ENCODE results near the gene LILRB3. TPM values are rescaled to one million over a fixed set of nuclear protein-coding genes. Genes with fewer than 3 reads are reported as not detected.
A peak's percentile ranks its signal among the peaks of the same experiment; 100 is the strongest.

LILRB3 gene
- total and polyA plus RNA-seq, 2 experiments from 2014 or later: not detected

DNA sequence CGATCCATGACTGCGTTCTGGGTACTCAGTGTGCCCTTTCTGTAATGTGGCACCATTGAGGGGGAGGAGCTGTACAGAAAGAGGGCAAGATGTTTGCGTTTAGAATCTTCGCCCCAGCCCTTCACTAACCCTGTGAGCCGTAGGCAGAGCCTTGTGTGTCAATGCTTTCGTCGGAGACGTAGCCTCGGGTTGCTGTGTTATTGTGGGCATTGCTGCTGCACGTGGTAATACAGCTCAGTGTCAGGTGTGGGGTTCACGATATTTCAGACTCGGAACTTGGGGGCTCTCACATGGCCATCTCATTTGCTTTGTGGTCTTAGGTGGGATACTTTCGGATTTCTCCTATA lies 16.0 kb downstream of the LILRB3 start (continued):
- TF ChIP-seq STAT1 (IDR thresholded peaks at IDR 0.05; ENCODE audit: unreplicated experiment) (no peak), ZNF331 (CRISPR knock-in tag; IDR thresholded peaks at IDR 0.05; ENCODE audit: low read depth) (no peak), ZNF114 (CRISPR knock-in tag; IDR thresholded peaks at IDR 0.05) (no peak)

GRCh38 chr19:54206030-54206830 lies 16.6 kb downstream of the LILRB3 start:
- Histone ChIP-seq H3K4me3 (no peak overlapping the region), H3K36me3 (ENCODE audit: insufficient read depth) (peaks cover 57% of the 10 kb centered on the region), H3K4me1 (ENCODE audit: insufficient read depth) (peaks cover 40% of the 10 kb centered on the region), H3K9me2 (ENCODE audit: insufficient read depth) (no peaks in the 10 kb centered on the region), H4K20me1 (replicated peaks; ENCODE audit: insufficient read depth) (peaks cover 67% of the 10 kb centered on the region), H3K4me2 (no peak overlapping the region; the same call in 1 of the 2 replicates), H3F3A (replicated peaks; ENCODE audit: low read depth) (peaks cover 73% of the 10 kb centered on the region), H3K79me2 (replicated peaks; ENCODE audit: insufficient read depth) (peaks cover 58% of the 10 kb centered on the region), H3K27ac (ENCODE audit: low read depth) (peak overlapping the region; percentile 87; the same call in 1 of the 2 replicates), H2AFZ (no peak overlapping the region), H3K27me3 (ENCODE audit: insufficient read depth) (no peaks in the 10 kb centered on the region)
- peak overlapping the region; percentile 16; the same call in 1 of the 3 replicates for H3K4me3 Mint-ChIP-seq
- TF ChIP-seq EZH2phosphoT487 (IDR thresholded peaks at IDR 0.05; ENCODE audit: unreplicated experiment): no peak
- TF ChIP-seq ZNF331 (CRISPR knock-in tag; IDR thresholded peaks at IDR 0.05; ENCODE audit: low read depth): no peak
- no peak for TF ChIP-seq CREB1 (CRISPR knock-in tag; IDR thresholded peaks at IDR 0.05; ENCODE audit: low read depth)
- H3K27ac Mint-ChIP-seq: 0 out of 2 replicates have a peak overlapping the region, but pooled peaks have one; percentile 52
- no peaks in the 10 kb centered on the region; the same call in 2 of the 3 replicates for H3K9me3 Mint-ChIP-seq
- peaks cover 72% of the 10 kb centered on the region for H3K27me3 Mint-ChIP-seq (ENCODE audit: insufficient read depth, low read depth, poor library complexity)
- H3K36me3 Mint-ChIP-seq (ENCODE audit: low read depth): peaks cover 81% of the 10 kb centered on the region
- DNase-seq (ENCODE audit: low spot score) (no peak), ATAC-seq (no peak)
- peaks cover 60% of the 10 kb centered on the region for H3K4me1 Mint-ChIP-seq

DNA sequence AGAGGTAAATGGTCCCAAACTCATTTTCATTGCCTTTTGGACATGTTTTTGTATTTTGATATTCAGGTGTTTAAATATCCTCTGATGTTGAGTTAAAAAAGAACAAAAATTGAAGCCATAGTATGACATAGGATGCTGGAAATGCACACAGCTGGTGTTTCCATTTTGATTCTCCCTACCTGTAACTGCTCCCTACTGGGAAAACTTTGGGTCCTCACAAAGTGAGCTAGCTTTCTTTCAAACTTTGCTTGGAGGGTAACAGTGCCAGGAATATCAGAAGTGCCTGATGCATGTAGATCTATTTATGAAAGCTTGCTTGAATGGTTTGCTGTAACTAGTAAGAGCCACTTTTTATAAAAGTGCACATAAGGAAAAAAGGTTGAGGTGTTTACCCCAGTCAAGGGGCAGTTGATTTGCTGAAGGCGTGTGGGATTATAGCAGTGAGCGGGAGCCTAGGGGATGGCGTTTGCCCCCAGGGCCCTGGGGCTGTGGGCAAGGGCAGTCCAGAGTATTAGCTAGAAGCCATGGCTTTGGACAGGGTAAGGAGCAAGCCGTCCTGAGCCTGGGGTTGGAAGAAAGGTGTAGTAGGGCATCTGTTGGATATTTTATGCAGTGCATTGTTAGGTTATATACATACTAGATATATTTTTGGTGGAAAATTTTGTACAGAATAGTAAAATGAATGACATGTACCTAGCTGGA lies 17.9 kb downstream of the LILRB3 start:
- Histone ChIP-seq H3K36me3 (ENCODE audit: insufficient read depth) (peaks cover 57% of the 10 kb centered on the region), H3F3A (replicated peaks; ENCODE audit: low read depth) (peaks cover 74% of the 10 kb centered on the region), H3K9me2 (ENCODE audit: insufficient read depth) (no peaks in the 10 kb centered on the region), H3K4me2 (peak overlapping the region; percentile 45; the same call in 1 of the 2 replicates), H3K27me3 (ENCODE audit: insufficient read depth) (no peaks in the 10 kb centered on the region), H4K20me1 (replicated peaks; ENCODE audit: insufficient read depth) (peaks cover 67% of the 10 kb centered on the region), H2AFZ (no peak overlapping the region), H3K4me1 (ENCODE audit: insufficient read depth) (peaks cover 40% of the 10 kb centered on the region), H3K4me3 (peak overlapping the region; percentile 89; the same call in 1 of the 2 replicates), H3K27ac (ENCODE audit: low read depth) (peak overlapping the region; percentile 88), H3K79me2 (replicated peaks; ENCODE audit: insufficient read depth) (peaks cover 65% of the 10 kb centered on the region)
- Mint-ChIP-seq H3K27me3 (ENCODE audit: insufficient read depth, low read depth, poor library complexity) (peaks cover 69% of the 10 kb centered on the region), H3K27ac (peak overlapping the region; percentile 65), H3K9me3 (peaks cover 4% of the 10 kb centered on the region), H3K4me3 (peak overlapping the region; percentile 96; the same call in 2 of the 3 replicates), H3K36me3 (ENCODE audit: low read depth) (peaks cover 83% of the 10 kb centered on the region), H3K4me1 (peaks cover 60% of the 10 kb centered on the region)
- ATAC-seq (no peak), DNase-seq (ENCODE audit: low spot score) (no peak)
- no peak for TF ChIP-seq ZNF114 (CRISPR knock-in tag; IDR thresholded peaks at IDR 0.05)
- TF ChIP-seq POLR2AphosphoS5 (IDR thresholded peaks at IDR 0.05; ENCODE audit: low read depth): 0 out of 2 replicates have a peak, but pooled peaks have one; percentile 17
- no peak for TF ChIP-seq JUNB (IDR thresholded peaks at IDR 0.05; ENCODE audit: unreplicated experiment)

Measured in GM23338 (cell line).